ENCODE results near the gene TANC1.

DNA sequence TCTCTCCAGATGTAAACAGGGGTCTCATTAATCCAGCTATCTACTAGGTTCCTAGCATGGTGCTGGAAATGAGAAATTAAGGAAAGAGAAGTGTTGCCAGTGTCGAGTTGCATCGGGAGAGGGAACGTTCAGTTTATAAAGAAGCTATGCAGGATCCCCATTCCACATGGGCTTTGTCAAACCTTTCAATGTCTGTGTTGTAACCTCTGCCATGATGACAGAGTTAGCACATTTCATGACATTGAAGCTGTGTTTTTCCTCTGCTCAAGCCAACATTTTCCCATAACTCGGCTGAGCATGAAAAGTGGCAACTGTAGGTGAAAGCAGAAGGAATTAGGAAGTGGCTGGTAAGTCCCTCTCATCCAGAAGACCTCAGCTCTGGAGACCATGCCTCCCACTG is 184.6 kb downstream of the TANC1 start:
- TF ChIP-seq EZH2 (IDR thresholded peaks at IDR 0.05; ENCODE audit: insufficient read depth, low read length) (no peak), CTCF (IDR thresholded peaks at IDR 0.05; ENCODE audit: insufficient read depth, low read depth, low read length) (no peak)

Measured in astrocyte (in vitro differentiated cells and primary cell).